Measurements from ENCODE around the gene NEDD4. TPM values are rescaled to one million over a fixed set of nuclear protein-coding genes. Genes with fewer than 3 reads are reported as not detected.
A peak's percentile ranks its signal among the peaks of the same experiment; 100 is the strongest.
"Not testable (repeated sequence)": the region's sequence is repeated elsewhere in the genome, so short reads cannot be mapped to it uniquely, and the experiment has no call there.

The NEDD4 gene
- total and polyA plus RNA-seq, 2 of the 4 experiments (the other 2 are of a cell fraction) = 27.4 to 80.7 TPM

GRCh38 chr15:55868707-55869106, 124.7 kb downstream of the NEDD4 start:
- no peak overlapping the region for H3K4ac ChIP-seq (ENCODE audit: low read depth, low read length)
- H2BK120ac ChIP-seq (ENCODE audit: low read depth, low read length) = no peak overlapping the region
- BruUV-seq (replicated peaks) = no TSS peak
- H3K79me1 ChIP-seq (ENCODE audit: low read depth in 1 of 2, low read length in 2 of 2) = peaks cover 7 to 23% of the 10 kb centered on the region in 2 experiments; a peak in 3 of 4 replicates
- no peaks in the 10 kb centered on the region for H3K27me3 ChIP-seq (ENCODE audit: control insufficient read depth, insufficient read depth, low read length)
- TF ChIP-seq, protein P1, sequence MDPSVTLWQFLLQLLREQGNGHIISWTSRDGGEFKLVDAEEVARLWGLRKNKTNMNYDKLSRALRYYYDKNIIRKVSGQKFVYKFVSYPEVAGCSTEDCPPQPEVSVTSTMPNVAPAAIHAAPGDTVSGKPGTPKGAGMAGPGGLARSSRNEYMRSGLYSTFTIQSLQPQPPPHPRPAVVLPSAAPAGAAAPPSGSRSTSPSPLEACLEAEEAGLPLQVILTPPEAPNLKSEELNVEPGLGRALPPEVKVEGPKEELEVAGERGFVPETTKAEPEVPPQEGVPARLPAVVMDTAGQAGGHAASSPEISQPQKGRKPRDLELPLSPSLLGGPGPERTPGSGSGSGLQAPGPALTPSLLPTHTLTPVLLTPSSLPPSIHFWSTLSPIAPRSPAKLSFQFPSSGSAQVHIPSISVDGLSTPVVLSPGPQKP (IDR thresholded peaks at IDR 0.05; ENCODE audit: borderline replicate concordance, low read depth, low read length) = no peak
- peak; percentile 10; the same call in 1 of the 2 replicates for TF ChIP-seq FOS (IDR thresholded peaks at IDR 0.05; ENCODE audit: low read depth, low read length)
- TF ChIP-seq CEBPB (IDR thresholded peaks at IDR 0.05; ENCODE audit: low read depth, low read length) = no peak
- no peak for TF ChIP-seq MXI1 (IDR thresholded peaks at IDR 0.05; ENCODE audit: borderline replicate concordance, low read depth, low read length)
- TF ChIP-seq MAZ (IDR thresholded peaks at IDR 0.05; ENCODE audit: borderline replicate concordance, low read depth, low read length) = no peak
- TF ChIP-seq SMC3 (IDR thresholded peaks at IDR 0.05; ENCODE audit: low read depth, low read length) = no peak
- TF ChIP-seq MAFK (IDR thresholded peaks at IDR 0.05; ENCODE audit: low read depth, low read length) = no peak
- no peak for TF ChIP-seq RFX5 (IDR thresholded peaks at IDR 0.05; ENCODE audit: low read depth, low read length)
- CTCF ChIA-PET = no interaction called here
- H3K4me2 ChIP-seq (ENCODE audit: low read depth, low read length) = no peak overlapping the region
- no peak overlapping the region for H2BK5ac ChIP-seq (ENCODE audit: low read depth, low read length, poor library complexity, severe bottlenecking)
- ATAC-seq (ENCODE audit: low read depth) (peak; percentile 46), DNase-seq (peak; percentile 35)
- H4K5ac ChIP-seq (ENCODE audit: low read depth, low read length) = no peak overlapping the region
- peaks cover 7% of the 10 kb centered on the region for H3K4me1 ChIP-seq (ENCODE audit: control insufficient read depth, insufficient read depth, low read length)
- intact Hi-C loops (cut with micrococcal nuclease) = no loop called here
- no peaks in the 10 kb centered on the region for H3K9me3 ChIP-seq (ENCODE audit: control insufficient read depth, insufficient read depth, low read length)
- POLR2A ChIA-PET (ENCODE audit: unreplicated experiment) = no interaction called here
- no peak overlapping the region; the same call in 1 of the 2 replicates for H3K23ac ChIP-seq (ENCODE audit: low read depth, low read length)
- H4K91ac ChIP-seq (ENCODE audit: insufficient read depth, low read depth, low read length) = no peak overlapping the region
- H2AK5ac ChIP-seq (ENCODE audit: low read depth, low read length) = no peak overlapping the region
- H3K4me3 ChIP-seq (ENCODE audit: insufficient read depth, low read depth, low read length) = no peak overlapping the region
- H3K9ac ChIP-seq (ENCODE audit: low read depth, low read length) = no peak overlapping the region
- no peak overlapping the region for H3K18ac ChIP-seq (ENCODE audit: low read depth, low read length)
- no peaks in the 10 kb centered on the region; the same call in 1 of the 2 replicates for H3K9me1 ChIP-seq (ENCODE audit: insufficient read depth, low read length)
- no peak overlapping the region for H2BK15ac ChIP-seq (ENCODE audit: low read depth, low read length)
- no CpG with 5 or more reads among the region's 3 CpGs for WGBS, 2 experiments (ENCODE audit: extremely low coverage in 2 of 2, insufficient read length in 1 of 2)
- no peak overlapping the region for H3K56ac ChIP-seq (ENCODE audit: extremely low read depth, insufficient read depth, low read length)
- no peaks in the 10 kb centered on the region; the same call in 1 of the 2 replicates for H4K20me1 ChIP-seq (ENCODE audit: insufficient read depth, low read length)
- no peak overlapping the region for H2AK9ac ChIP-seq (replicated peaks; ENCODE audit: low read depth, low read length, poor library complexity)
- no peaks in the 10 kb centered on the region for H3K36me3 ChIP-seq (ENCODE audit: control insufficient read depth, insufficient read depth, low read length)
- in situ Hi-C loops (cut with MboI; ENCODE audit: low sequenced_read_pairs) = no loop called here
- no peak overlapping the region for H3K14ac ChIP-seq (replicated peaks; ENCODE audit: low read depth, low read length)
- dilution Hi-C loops (cut with HindIII; ENCODE audit: low sequenced_read_pairs, unreplicated experiment) = no loop called here
- H4K8ac ChIP-seq (ENCODE audit: low read depth in 2 of 2, low read length in 2 of 2) = no peak overlapping the region
- no peak overlapping the region for H2BK20ac ChIP-seq (ENCODE audit: low read depth, low read length)
- no peak overlapping the region for H2AFZ ChIP-seq (replicated peaks; ENCODE audit: low read length, poor library complexity)
- H3K27ac ChIP-seq (ENCODE audit: insufficient read depth, low read length) = no peak overlapping the region

DNA sequence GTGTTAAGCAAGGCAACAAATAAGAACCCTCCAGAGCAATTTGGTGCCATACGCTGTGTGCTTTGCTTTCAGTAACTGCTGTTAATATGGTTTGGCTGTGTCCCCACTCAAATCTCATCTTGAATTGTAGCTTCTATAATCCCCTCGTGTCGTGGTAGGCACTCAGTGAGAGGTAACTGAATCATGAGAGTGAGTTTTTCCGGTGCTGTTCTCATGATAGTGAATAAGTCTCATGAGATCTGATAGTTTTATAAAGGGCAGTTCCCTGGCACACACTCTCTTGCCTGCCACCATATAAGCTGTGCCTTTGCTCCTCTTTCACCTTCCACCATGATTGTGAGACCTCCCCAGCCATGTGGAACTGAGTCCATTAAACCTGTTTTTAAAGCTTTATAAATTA, 125.1 kb downstream of the NEDD4 start:
- in situ Hi-C loops (cut with MboI; ENCODE audit: low sequenced_read_pairs); H3K4me2 ChIP-seq (ENCODE audit: low read depth, low read length); H2AK5ac ChIP-seq (ENCODE audit: low read depth, low read length); H3K9me3 ChIP-seq (ENCODE audit: control insufficient read depth, insufficient read depth, low read length); CTCF ChIA-PET; H2BK5ac ChIP-seq (ENCODE audit: low read depth, low read length, poor library complexity, severe bottlenecking); H3K23ac ChIP-seq (ENCODE audit: low read depth, low read length); H2BK15ac ChIP-seq (ENCODE audit: low read depth, low read length); DNase-seq; H3K27me3 ChIP-seq (ENCODE audit: control insufficient read depth, insufficient read depth, low read length); H3K56ac ChIP-seq (ENCODE audit: extremely low read depth, insufficient read depth, low read length); H4K8ac ChIP-seq (ENCODE audit: low read depth in 2 of 2, low read length in 2 of 2); POLR2A ChIA-PET (ENCODE audit: unreplicated experiment); dilution Hi-C loops (cut with HindIII; ENCODE audit: low sequenced_read_pairs, unreplicated experiment); H3K9ac ChIP-seq (ENCODE audit: low read depth, low read length); H3K14ac ChIP-seq (replicated peaks; ENCODE audit: low read depth, low read length); BruUV-seq (replicated peaks); H4K91ac ChIP-seq (ENCODE audit: insufficient read depth, low read depth, low read length); H3K4me1 ChIP-seq (ENCODE audit: control insufficient read depth, insufficient read depth, low read length); H2BK120ac ChIP-seq (ENCODE audit: low read depth, low read length); H3K27ac ChIP-seq (ENCODE audit: insufficient read depth, low read length); intact Hi-C loops (cut with micrococcal nuclease); H4K20me1 ChIP-seq (ENCODE audit: insufficient read depth, low read length); H2AK9ac ChIP-seq (replicated peaks; ENCODE audit: low read depth, low read length, poor library complexity); ATAC-seq (ENCODE audit: low read depth); H2AFZ ChIP-seq (replicated peaks; ENCODE audit: low read length, poor library complexity); H3K4me3 ChIP-seq (ENCODE audit: insufficient read depth, low read depth, low read length); H3K36me3 ChIP-seq (ENCODE audit: control insufficient read depth, insufficient read depth, low read length); H3K9me1 ChIP-seq (ENCODE audit: insufficient read depth, low read length): not testable (repeated sequence)
- WGBS, 2 experiments (ENCODE audit: extremely low coverage in 2 of 2, insufficient read length in 1 of 2) = no CpG with 5 or more reads among the region's 4 CpGs
- peak overlapping the region; percentile 3; the same call in 1 of the 2 replicates for H3K4ac ChIP-seq (ENCODE audit: low read depth, low read length)
- peak overlapping the region; percentile 54; the same call in 1 of the 2 replicates for H4K5ac ChIP-seq (ENCODE audit: low read depth, low read length)
- H3K79me1 ChIP-seq (ENCODE audit: low read depth in 1 of 2, low read length in 2 of 2) = peaks cover 7 to 23% of the 10 kb centered on the region in 2 experiments; a peak in 3 of 4 replicates
- peak overlapping the region; percentile 42 for H2BK20ac ChIP-seq (ENCODE audit: low read depth, low read length)
- peak overlapping the region; percentile 24; the same call in 1 of the 2 replicates for H3K18ac ChIP-seq (ENCODE audit: low read depth, low read length)

Measured in IMR-90 (cell line).